Mesendoderm (in vitro differentiated cells): Measurements from ENCODE around the gene TAOK1.
A peak's percentile ranks its signal among the peaks of the same experiment; 100 is the strongest.

ENCODE experiments used
- DNase-seq: peaks from one replicate; pipeline ENCODE4 v3.0.0; 2013
- H2AK5ac ChIP-seq: 2 replicates; pipeline ENCODE4 v1.6.1; 2013; ENCODE audit warnings: low read length, inconsistent platforms
- H2BK120ac ChIP-seq: 2 replicates; pipeline ENCODE4 v1.6.1; 2013; ENCODE audit warnings: low read depth, mild to moderate bottlenecking, low read length, moderate library complexity, mixed read lengths
- H2BK15ac ChIP-seq: replicated peaks from 2 replicates; pipeline ENCODE4 v1.6.1; 2013; ENCODE audit warnings: low read depth, mild to moderate bottlenecking, moderate library complexity
- H2BK5ac ChIP-seq: 2 replicates; pipeline ENCODE4 v1.6.1; 2013; ENCODE audit warnings: low read length, inconsistent platforms
- H3K18ac ChIP-seq: 2 replicates; pipeline ENCODE4 v1.6.1; 2013; ENCODE audit warnings: mild to moderate bottlenecking, low read length, mixed read lengths
- H3K23ac ChIP-seq: one replicate; pipeline ENCODE4 v1.6.1; 2013; ENCODE audit warnings: low read length
- H3K27ac ChIP-seq: 2 replicates; pipeline ENCODE4 v1.5.1; 2013; ENCODE audit warnings: low read depth, mild to moderate bottlenecking, inconsistent platforms, low read length, moderate library complexity
- H3K27me3 ChIP-seq: 2 replicates; pipeline ENCODE4 v1.6.1; 2013; ENCODE audit warnings: low read length, control low read depth, mild to moderate bottlenecking, inconsistent platforms; ENCODE audit not compliant: insufficient read depth, poor library complexity
- H3K36me3 ChIP-seq: 2 replicates; pipeline ENCODE4 v1.6.1; 2013; ENCODE audit warnings: low read length, inconsistent platforms; ENCODE audit not compliant: control insufficient read depth, insufficient read depth
- H3K4ac ChIP-seq: one replicate; pipeline ENCODE4 v1.6.1; 2013; ENCODE audit warnings: low read depth, mild to moderate bottlenecking, low read length, moderate library complexity
- H3K4me1 ChIP-seq: 2 replicates; pipeline ENCODE4 v1.6.1; 2013; ENCODE audit warnings: low read depth, low read length, inconsistent platforms; ENCODE audit not compliant: control insufficient read depth
- H3K4me2 ChIP-seq: 2 replicates; pipeline ENCODE4 v1.6.1; 2013; ENCODE audit warnings: low read length
- H3K4me3 ChIP-seq: 2 replicates; pipeline ENCODE4 v1.5.1; 2013; ENCODE audit warnings: mild to moderate bottlenecking, low read length
- H3K56ac ChIP-seq: one replicate; pipeline ENCODE4 v1.6.1; 2013; ENCODE audit warnings: low read length
- H3K79me1 ChIP-seq: 2 replicates; pipeline ENCODE4 v1.6.1; 2013; ENCODE audit warnings: low read length, inconsistent platforms
- H3K79me2 ChIP-seq: 2 replicates; pipeline ENCODE4 v1.6.1; 2013; ENCODE audit warnings: mild to moderate bottlenecking, low read length; ENCODE audit not compliant: control insufficient read depth, insufficient read depth
- H3K9ac ChIP-seq: 2 replicates; pipeline ENCODE4 v1.6.1; 2013; ENCODE audit warnings: low read length, inconsistent platforms
- H4K5ac ChIP-seq: one replicate; pipeline ENCODE4 v1.6.1; 2013; ENCODE audit warnings: low read length
- H4K8ac ChIP-seq: one replicate; pipeline ENCODE4 v1.6.1; 2013; ENCODE audit warnings: low read depth, mild to moderate bottlenecking, control low read depth, low read length, moderate library complexity
- WGBS: extraction: QIAGEN DNeasy Blood & Tissue Kit; methylation state at CpG from one replicate; pipeline ENCODE4 v1.1.7; 2013; ENCODE audit warnings: low lambda C conversion rate, missing lambda C conversion rate; ENCODE audit not compliant: insufficient coverage; ENCODE audit errors: extremely low coverage; 5-methylcytosine and 5-hydroxymethylcytosine counted together

Gene TAOK1

GRCh38 chr17:29505836-29506235 lies 115.7 kb downstream of the TAOK1 start:
- H3K4me1 ChIP-seq = no peaks in the 10 kb centered on the region
- no peak overlapping the region for H2BK15ac ChIP-seq
- peaks cover 1% of the 10 kb centered on the region for H3K36me3 ChIP-seq
- no CpG with 5 or more reads among the region's 4 CpGs for WGBS
- H3K79me2 ChIP-seq = no peaks in the 10 kb centered on the region
- H3K79me1 ChIP-seq = no peaks in the 10 kb centered on the region
- H3K4ac ChIP-seq = no peak overlapping the region
- no peak overlapping the region for H3K18ac ChIP-seq
- H3K27ac ChIP-seq = no peak overlapping the region
- H3K9ac ChIP-seq = no peak overlapping the region
- no peak overlapping the region for H4K8ac ChIP-seq
- no peak for DNase-seq
- no peak overlapping the region for H3K23ac ChIP-seq
- no peak overlapping the region for H2AK5ac ChIP-seq
- H4K5ac ChIP-seq = no peak overlapping the region
- no peak overlapping the region for H3K56ac ChIP-seq
- H3K4me2 ChIP-seq = no peak overlapping the region
- H2BK120ac ChIP-seq = no peak overlapping the region
- H3K4me3 ChIP-seq = no peak overlapping the region
- H2BK5ac ChIP-seq = no peak overlapping the region
- H3K27me3 ChIP-seq = no peaks in the 10 kb centered on the region

DNA sequence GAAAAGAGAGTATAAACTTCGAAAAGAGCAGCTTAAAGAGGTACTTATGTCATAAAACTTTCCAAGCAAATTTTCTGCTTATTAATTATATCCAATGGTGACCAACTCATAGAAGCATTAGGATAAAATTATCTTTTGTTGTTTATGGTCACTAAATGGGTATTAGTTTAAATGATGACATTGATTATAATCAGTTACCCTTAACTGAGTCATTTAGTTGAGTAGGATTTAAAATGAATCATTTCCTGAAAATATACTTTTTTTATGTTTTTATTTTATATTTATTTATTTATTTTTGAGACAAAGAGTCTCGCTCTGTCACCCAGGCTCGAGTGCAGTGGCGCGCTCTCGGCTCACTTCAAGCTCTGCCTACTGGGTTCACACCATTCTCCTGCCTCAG lies 120.8 kb downstream of the TAOK1 start:
- H3K9ac ChIP-seq = no peak overlapping the region
- H4K5ac ChIP-seq = no peak overlapping the region
- H3K27me3 ChIP-seq = no peaks in the 10 kb centered on the region
- WGBS = no CpG with 5 or more reads among the region's 6 CpGs
- no peak for DNase-seq
- no peak overlapping the region for H2BK120ac ChIP-seq
- no peak overlapping the region for H2AK5ac ChIP-seq
- H4K8ac ChIP-seq = no peak overlapping the region
- no peak overlapping the region for H3K27ac ChIP-seq
- H3K36me3 ChIP-seq = peaks cover 1% of the 10 kb centered on the region
- H3K4ac ChIP-seq = no peak overlapping the region
- H3K79me2 ChIP-seq = no peaks in the 10 kb centered on the region
- H3K56ac ChIP-seq = no peak overlapping the region
- no peak overlapping the region for H3K23ac ChIP-seq
- H3K4me2 ChIP-seq = no peak overlapping the region
- H3K4me1 ChIP-seq = no peaks in the 10 kb centered on the region
- no peak overlapping the region for H3K4me3 ChIP-seq
- no peak overlapping the region for H2BK5ac ChIP-seq
- no peaks in the 10 kb centered on the region for H3K79me1 ChIP-seq
- H3K18ac ChIP-seq = no peak overlapping the region
- no peak overlapping the region for H2BK15ac ChIP-seq

DNA sequence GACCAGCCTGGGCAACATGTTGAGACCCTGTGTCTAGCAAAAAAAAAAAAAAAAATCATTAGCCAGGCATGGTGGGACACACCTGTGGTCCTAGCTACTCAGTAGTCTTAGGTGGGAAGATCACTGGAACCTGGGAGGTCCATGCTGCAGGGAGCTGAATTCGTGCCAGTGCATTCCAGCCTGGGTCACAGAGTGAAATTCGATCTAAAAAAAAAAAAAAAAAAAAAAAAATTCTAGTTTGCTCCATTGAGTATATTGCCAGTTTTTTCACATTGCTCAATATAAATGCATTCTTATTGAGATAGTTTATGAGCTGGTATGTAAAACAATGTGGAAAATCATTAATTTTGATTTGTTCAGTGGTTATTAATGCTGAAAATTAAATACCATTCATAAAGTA lies 124.6 kb downstream of the TAOK1 start:
- Histone ChIP-seq H3K27ac (no peak overlapping the region), H4K8ac (no peak overlapping the region), H3K79me1 (no peaks in the 10 kb centered on the region), H3K27me3 (no peaks in the 10 kb centered on the region), H3K23ac (no peak overlapping the region), H4K5ac (no peak overlapping the region), H3K18ac (no peak overlapping the region), H3K4me2 (no peak overlapping the region), H2BK120ac (no peak overlapping the region), H3K4ac (no peak overlapping the region), H2BK5ac (no peak overlapping the region), H3K4me1 (no peaks in the 10 kb centered on the region), H2AK5ac (no peak overlapping the region), H3K36me3 (peaks cover 4% of the 10 kb centered on the region), H3K56ac (no peak overlapping the region), H3K4me3 (no peak overlapping the region), H3K79me2 (no peaks in the 10 kb centered on the region), H2BK15ac (no peak overlapping the region), H3K9ac (no peak overlapping the region)
- no CpG with 5 or more reads among the region's 2 CpGs for WGBS
- no peak for DNase-seq

- WGBS = no CpG with 5 or more reads among the region's 1 CpG
- H3K36me3 ChIP-seq = peaks cover 2% of the 10 kb centered on the region
Measured at GRCh38 chr17:29518359-29518758, 128.2 kb downstream of the TAOK1 start.

DNA sequence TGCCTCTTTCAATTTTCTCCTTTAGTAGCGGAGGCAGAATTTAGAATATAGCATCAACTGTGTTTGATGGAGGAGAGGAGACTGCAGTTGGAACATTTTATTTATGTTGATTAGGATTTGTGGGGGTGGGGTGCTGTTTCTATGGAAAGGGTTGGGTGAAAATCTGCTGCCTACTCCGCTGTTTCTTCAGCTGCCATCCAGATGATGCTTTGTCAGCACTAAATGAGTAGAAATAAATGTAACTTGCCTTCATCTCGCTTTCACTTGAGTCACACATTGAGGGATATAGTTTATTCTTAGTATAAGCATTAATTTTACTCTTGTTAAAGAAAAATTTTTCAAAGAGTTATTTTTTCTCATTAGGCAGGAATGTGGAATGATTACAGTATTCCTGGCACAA lies 134.5 kb downstream of the TAOK1 start:
- WGBS = no CpG with 5 or more reads among the region's 3 CpGs
- no peaks in the 10 kb centered on the region for H3K79me2 ChIP-seq
- no peak overlapping the region for H3K27ac ChIP-seq

More at GRCh38 chr17:29518359-29518758, 128.2 kb downstream of the TAOK1 start:
- DNase-seq = no peak
- Histone ChIP-seq H3K27ac (no peak overlapping the region), H3K4me2 (no peak overlapping the region), H3K4me1 (no peaks in the 10 kb centered on the region), H3K79me2 (no peaks in the 10 kb centered on the region), H2AK5ac (no peak overlapping the region), H3K23ac (no peak overlapping the region), H2BK5ac (no peak overlapping the region), H4K5ac (no peak overlapping the region), H3K27me3 (no peaks in the 10 kb centered on the region), H2BK120ac (no peak overlapping the region), H4K8ac (no peak overlapping the region), H3K4ac (no peak overlapping the region), H3K56ac (no peak overlapping the region), H3K18ac (no peak overlapping the region), H3K4me3 (no peak overlapping the region), H2BK15ac (no peak overlapping the region), H3K79me1 (no peaks in the 10 kb centered on the region), H3K9ac (no peak overlapping the region)

GRCh38 chr17:29526322-29526721 lies 136.2 kb downstream of the TAOK1 start:
- Histone ChIP-seq H3K23ac (no peak overlapping the region), H3K36me3 (peaks cover 4% of the 10 kb centered on the region), H3K27ac (no peak overlapping the region), H3K4ac (no peak overlapping the region), H3K4me1 (no peaks in the 10 kb centered on the region), H2BK15ac (no peak overlapping the region), H4K8ac (no peak overlapping the region), H3K9ac (no peak overlapping the region), H3K18ac (no peak overlapping the region), H4K5ac (no peak overlapping the region), H3K27me3 (no peaks in the 10 kb centered on the region), H2AK5ac (no peak overlapping the region), H3K79me2 (no peaks in the 10 kb centered on the region), H2BK5ac (no peak overlapping the region), H3K79me1 (no peaks in the 10 kb centered on the region), H3K4me2 (no peak overlapping the region), H3K4me3 (no peak overlapping the region), H2BK120ac (no peak overlapping the region), H3K56ac (no peak overlapping the region)
- no CpG with 5 or more reads among the region's 3 CpGs for WGBS
- peak; percentile 6 for DNase-seq

More for the DNA sequence above, 134.5 kb downstream of the TAOK1 start:
- Histone ChIP-seq H4K8ac (no peak overlapping the region), H3K4ac (no peak overlapping the region), H2BK120ac (no peak overlapping the region), H3K9ac (no peak overlapping the region), H3K27me3 (no peaks in the 10 kb centered on the region), H2BK5ac (no peak overlapping the region), H3K18ac (no peak overlapping the region), H3K56ac (no peak overlapping the region), H2BK15ac (no peak overlapping the region), H4K5ac (no peak overlapping the region), H3K79me1 (no peaks in the 10 kb centered on the region), H3K36me3 (no peaks in the 10 kb centered on the region), H3K4me3 (no peak overlapping the region), H2AK5ac (no peak overlapping the region), H3K4me2 (no peak overlapping the region), H3K23ac (no peak overlapping the region), H3K4me1 (no peaks in the 10 kb centered on the region)
- DNase-seq = no peak
